ENCODE results near the gene LYRM4.

Gene LYRM4

DNA sequence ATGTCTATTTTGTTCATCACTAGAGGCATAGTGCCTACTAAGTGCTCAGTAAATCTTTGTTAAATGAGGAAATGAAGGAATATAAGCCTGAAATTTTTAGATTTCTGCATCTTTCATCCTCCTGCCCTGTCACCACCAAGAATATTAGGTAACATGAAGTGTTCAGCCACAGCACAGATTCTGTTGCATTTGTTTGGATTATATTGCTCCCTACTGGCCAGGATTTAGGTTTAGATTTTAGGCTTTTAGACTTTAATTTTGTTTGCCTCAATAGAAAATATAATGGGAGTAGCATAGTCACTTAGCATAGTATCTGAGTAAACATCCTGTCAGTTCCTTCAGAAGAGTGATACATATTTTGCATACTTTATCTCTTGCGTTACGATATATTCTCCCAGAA, 14.7 kb upstream of the LYRM4 start:
- DNase-seq (ENCODE audit: low read depth), result no peak
- TF ChIP-seq, protein P1, sequence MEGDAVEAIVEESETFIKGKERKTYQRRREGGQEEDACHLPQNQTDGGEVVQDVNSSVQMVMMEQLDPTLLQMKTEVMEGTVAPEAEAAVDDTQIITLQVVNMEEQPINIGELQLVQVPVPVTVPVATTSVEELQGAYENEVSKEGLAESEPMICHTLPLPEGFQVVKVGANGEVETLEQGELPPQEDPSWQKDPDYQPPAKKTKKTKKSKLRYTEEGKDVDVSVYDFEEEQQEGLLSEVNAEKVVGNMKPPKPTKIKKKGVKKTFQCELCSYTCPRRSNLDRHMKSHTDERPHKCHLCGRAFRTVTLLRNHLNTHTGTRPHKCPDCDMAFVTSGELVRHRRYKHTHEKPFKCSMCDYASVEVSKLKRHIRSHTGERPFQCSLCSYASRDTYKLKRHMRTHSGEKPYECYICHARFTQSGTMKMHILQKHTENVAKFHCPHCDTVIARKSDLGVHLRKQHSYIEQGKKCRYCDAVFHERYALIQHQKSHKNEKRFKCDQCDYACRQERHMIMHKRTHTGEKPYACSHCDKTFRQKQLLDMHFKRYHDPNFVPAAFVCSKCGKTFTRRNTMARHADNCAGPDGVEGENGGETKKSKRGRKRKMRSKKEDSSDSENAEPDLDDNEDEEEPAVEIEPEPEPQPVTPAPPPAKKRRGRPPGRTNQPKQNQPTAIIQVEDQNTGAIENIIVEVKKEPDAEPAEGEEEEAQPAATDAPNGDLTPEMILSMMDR (conservative IDR thresholded peaks at IDR 0.05; ENCODE audit: low read depth, low read length), result no peak
- H3K4me3 ChIP-seq (ENCODE audit: low read length), result no peak overlapping the region

DNA sequence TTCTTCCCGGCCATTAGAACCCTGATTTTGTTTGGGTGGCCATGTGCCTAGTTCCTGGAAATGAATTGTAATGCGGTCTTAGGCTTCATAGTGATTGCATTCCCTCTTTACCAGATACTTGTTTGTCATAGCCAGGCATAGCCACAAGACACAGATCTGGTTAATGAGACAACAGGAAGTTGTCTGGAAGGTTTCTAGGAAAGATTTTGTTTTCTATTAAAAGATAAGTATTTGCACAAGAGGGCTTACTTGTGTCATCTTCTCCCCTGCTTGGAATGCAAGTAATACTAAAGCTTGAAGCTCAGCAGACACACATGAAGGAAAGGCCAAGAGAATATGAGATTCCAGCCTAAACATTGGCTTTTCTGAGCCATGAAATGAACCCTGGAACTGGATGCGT, 13.5 kb upstream of the LYRM4 start:
- no peak overlapping the region for H3K4me3 ChIP-seq (ENCODE audit: low read length)
- no peak for DNase-seq (ENCODE audit: low read depth)
- TF ChIP-seq, protein P1 (conservative IDR thresholded peaks at IDR 0.05; ENCODE audit: low read depth, low read length), result no peak

DNA sequence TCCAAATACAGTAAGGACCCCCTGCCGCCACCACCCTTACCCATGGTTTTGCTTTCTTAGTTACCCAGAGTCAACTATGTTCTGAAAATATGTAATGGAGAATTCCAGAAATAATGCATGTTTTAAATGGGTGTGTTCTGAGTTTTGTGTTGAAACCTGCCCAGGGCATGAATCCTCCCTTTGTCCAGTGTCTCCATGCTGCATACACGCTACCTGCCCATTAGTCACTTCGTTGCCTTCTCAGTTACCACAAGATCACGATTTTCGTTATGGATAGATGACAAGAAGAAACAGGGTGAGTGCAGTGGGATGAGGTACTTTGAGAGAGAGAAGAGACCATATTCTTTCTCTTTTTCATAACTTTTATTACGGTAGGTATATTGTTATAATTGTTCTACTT, 11.2 kb upstream of the LYRM4 start:
- H3K4me3 ChIP-seq (ENCODE audit: low read length), result no peak overlapping the region
- DNase-seq (ENCODE audit: low read depth), result no peak
- TF ChIP-seq, protein P1 (conservative IDR thresholded peaks at IDR 0.05; ENCODE audit: low read depth, low read length), result no peak

DNA sequence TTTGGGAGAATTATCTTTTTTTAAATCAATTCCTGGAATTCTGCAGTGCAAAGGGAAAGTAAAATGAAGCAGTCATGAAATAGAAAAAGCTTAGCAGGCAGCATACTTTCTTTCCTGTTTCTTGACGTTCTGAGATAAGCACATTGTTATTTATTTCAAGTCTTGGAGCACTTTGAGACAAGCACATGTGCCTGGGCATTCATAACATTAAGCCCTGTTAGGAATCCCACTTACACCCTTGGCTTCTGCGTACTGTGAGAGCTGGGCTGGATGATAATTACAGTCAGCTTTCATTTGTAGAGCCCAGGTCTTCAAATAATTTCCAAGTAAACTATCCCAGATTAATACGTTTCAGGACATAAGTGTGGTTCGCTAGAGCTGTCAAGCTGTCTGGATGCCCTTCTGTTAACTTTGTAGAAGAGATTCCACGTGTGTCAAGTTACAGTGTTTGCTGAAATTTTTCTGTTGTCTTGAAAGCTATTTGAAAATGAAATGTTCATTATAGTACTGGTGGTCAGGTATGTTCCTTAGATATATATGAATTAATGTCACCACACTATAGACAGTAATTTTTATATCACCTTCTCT, 9.4 kb upstream of the LYRM4 start:
- DNase-seq (ENCODE audit: low read depth), result no peak
- TF ChIP-seq, protein P1 (conservative IDR thresholded peaks at IDR 0.05; ENCODE audit: low read depth, low read length), result no peak
- H3K4me3 ChIP-seq (ENCODE audit: low read length), result no peak overlapping the region

DNA sequence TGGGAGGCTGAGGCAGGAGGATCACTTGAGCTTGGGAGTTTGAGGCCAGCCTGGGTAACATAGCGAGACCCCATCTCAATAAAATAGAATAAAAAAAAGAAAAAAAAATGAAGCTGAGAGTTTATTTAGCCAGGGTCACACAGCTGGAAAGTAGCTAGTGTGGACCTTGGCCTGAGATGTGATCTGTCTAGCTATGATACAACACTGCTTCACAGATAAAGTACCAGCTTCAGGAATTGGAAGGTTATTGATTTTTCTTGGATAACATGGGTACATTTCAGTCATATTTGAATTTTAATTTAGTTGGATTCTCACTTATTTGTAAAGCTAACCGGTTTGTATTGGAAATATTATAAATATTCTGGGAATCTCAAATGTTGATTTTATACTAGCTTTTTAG, 5.7 kb upstream of the LYRM4 start:
- TF ChIP-seq, protein P1 (conservative IDR thresholded peaks at IDR 0.05; ENCODE audit: low read depth, low read length), result no peak
- DNase-seq (ENCODE audit: low read depth), result no peak
- H3K4me3 ChIP-seq (ENCODE audit: low read length), result no peak overlapping the region

DNA sequence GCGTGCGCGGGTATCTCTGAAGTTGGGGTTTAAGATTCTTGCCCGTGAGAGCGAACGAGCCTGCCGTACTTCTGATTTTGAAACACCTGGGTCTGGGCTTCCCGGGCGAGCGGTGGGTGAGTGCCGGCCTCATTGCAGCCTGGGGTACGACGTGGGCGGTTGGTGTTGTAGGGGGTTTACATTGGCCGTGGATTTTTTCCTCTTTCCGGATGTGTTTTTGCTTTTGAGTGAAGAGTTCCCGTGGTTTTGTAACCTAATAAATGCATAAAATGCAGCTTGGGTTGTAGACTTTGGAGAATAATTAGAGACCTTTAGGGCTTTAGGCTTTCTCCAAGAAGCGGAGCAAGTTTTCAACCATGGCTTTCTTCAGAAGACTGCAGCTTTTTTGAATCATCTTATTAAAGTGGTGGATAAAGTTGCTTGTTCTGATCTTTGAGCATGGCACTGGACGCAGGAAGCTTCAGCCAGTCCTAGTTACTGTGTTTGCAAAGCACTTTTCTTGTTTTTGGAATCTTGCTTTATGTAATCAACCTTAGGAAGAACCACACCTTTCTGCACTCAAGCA, 877 bp upstream of the LYRM4 start:
- TF ChIP-seq, protein P1 (conservative IDR thresholded peaks at IDR 0.05; ENCODE audit: low read depth, low read length), result no peak
- H3K4me3 ChIP-seq (ENCODE audit: low read length), result peak overlapping the region; percentile 93
- DNase-seq (ENCODE audit: low read depth), result no peak

DNA sequence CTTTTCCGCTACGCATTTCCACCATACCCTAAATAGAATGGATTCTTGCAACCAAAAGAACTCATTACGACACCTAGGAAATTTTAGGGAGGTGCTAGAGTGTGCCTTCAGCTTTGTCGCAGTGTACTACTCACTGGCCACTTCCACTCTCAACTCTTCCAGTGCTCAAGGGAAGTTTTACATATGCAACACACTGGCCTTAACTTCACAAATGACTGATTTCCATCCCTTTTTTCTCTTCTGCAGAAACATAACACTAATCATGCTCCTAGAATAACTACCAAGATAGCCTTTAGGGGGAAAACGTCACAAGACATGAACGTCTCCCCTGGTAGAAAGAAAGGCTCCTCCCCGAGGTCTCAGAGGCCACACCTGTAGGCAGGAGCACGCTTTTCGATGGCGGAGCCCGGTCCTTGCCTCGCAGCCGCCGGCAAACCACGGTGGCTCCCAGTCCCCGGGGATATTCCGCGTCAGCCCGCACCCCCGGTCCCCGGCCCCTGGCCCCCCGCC, 584 bp downstream of the LYRM4 start:
- H3K4me3 ChIP-seq (ENCODE audit: low read length), result peak overlapping the region; percentile 93
- no peak for DNase-seq (ENCODE audit: low read depth)
- TF ChIP-seq, protein P1 (conservative IDR thresholded peaks at IDR 0.05; ENCODE audit: low read depth, low read length), result no peak
